Measurements from ENCODE around the gene DYNLRB1. TPM values are rescaled to one million over a fixed set of nuclear protein-coding genes. Genes with fewer than 3 reads are reported as not detected.

DYNLRB1 gene
- total RNA-seq, 4 donors from 2014 or later = 158 to 258 (median 209) TPM

DNA sequence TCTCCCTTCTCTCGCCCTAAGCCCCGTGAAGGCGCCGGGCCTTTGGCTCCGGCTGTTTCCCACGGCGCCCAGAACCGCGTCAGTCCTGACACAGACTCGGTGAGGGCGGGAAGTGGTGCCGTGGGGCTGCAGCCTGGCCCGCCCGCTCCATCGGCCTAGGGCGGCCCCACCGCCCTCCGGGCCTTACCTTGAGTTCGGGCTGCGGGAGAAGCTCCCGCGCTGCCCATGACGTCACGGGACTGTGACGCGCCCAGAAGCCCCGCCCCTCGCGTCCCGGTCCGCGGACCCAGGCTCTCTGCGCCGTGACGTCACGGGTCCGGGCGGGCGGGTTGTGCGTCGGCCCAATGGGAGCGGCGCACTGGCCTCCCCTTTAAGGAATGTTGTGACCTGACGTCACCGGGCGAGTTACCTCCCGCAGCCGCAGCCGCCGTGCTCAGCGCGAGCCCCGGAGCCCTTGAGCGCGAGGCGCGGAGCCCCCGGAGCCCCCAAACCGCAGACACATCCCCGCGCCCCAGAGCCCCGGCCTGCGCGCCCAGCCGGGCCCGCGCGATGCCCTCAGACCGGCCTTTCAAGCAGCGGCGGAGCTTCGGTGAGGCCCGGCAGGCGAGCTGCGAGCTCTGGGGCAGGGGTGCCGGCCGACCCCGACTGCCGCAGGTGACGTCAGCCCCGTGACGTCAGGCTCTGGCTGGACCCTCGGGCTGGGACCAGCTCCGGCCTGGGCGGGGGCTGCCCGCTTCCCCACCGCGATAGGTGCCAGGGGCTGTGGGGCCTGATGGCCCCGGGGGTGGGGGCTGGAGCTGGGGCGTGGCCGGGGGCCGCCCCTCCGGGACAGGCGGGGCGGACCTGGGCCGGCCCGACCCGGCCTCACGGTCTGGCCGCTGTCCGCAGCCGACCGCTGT, 42.3 kb downstream of the DYNLRB1 start, which contains the start of gene MAP1LC3A:
MAP1LC3A (plus strand) TSS at position 399 of the 899 bp plus-strand sequence; CDS start at position 550, 151 bp downstream.
- WGBS, 2 donors (ENCODE audit: low coverage in 1 of 2) = 0% methylated on average over 16 of the region's 103 CpGs; no CpG with 5 or more reads in 1 of the 2 donors
- Histone ChIP-seq H3K9me3 (no peaks in the 10 kb centered on the region), H3K27ac (peak within 1 kb of the TSS; percentile 96 to 100 (median 99)), H3K36me3 (no peaks in the 10 kb centered on the region), H3K4me3 (peak within 1 kb of the TSS; percentile 82 to 97), H3K27me3 (no peaks in the 10 kb centered on the region), H3K4me1 (peaks cover 0 to 35% (median 0%) of the 10 kb centered on the region in 3 donors)
- peak; percentile 97 for ATAC-seq
- TF ChIP-seq CTCF (IDR thresholded peaks at IDR 0.05) = peak in 1 of 4 experiments; percentile 6
- TF ChIP-seq EP300 (IDR thresholded peaks at IDR 0.05) = no peak
- peak; percentile 75 for TF ChIP-seq POLR2AphosphoS5 (IDR thresholded peaks at IDR 0.05)
- peak; percentile 78 to 84 for TF ChIP-seq POLR2A (IDR thresholded peaks at IDR 0.05)

DNA sequence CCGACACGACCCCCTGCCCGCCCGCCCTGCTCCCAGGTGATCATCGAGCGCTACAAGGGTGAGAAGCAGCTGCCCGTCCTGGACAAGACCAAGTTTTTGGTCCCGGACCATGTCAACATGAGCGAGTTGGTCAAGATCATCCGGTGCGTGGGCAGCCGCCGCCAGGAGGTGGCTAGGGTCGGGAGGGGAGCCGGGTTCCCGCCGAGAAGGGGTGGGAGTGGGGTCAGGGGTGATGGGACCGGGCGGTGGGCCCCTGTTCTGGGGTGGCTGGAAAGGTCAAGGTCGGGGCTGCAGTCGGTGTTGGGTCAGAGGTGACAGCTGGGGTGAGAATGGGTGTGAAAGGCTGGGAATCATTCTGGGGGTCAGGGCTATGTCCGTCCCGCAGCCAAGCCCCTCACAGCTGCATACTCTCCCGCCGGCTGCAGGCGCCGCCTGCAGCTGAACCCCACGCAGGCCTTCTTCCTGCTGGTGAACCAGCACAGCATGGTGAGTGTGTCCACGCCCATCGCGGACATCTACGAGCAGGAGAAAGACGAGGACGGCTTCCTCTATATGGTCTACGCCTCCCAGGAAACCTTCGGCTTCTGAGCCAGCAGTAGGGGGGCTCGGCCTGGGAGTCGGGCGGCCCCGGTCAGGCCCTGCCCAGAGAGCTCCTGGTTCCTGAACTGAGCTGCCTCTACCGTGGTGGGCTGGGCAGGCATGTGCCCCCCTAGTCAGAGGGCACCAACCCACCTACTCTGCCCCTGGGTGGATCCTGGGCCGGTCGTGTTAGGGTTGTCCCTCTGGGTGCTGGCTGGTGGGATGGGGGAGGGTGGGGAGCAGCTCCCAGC, 43.3 kb downstream of the DYNLRB1 start:
- WGBS, 2 donors (ENCODE audit: low coverage in 1 of 2) = no CpG with 5 or more reads among the region's 43 CpGs
- Histone ChIP-seq H3K4me3 (peak overlapping the region; percentile 82 to 97), H3K4me1 (peaks cover 0 to 29% (median 0%) of the 10 kb centered on the region in 3 donors), H3K27me3 (no peaks in the 10 kb centered on the region), H3K36me3 (peaks cover 0 to 2% of the 10 kb centered on the region in 2 donors), H3K9me3 (no peaks in the 10 kb centered on the region), H3K27ac (peak overlapping the region; percentile 96 to 100 (median 99))
- no peak for ATAC-seq
- TF ChIP-seq CTCF (IDR thresholded peaks at IDR 0.05) (peak in 1 of 4 experiments; percentile 6), POLR2A (IDR thresholded peaks at IDR 0.05) (no peak), EP300 (IDR thresholded peaks at IDR 0.05) (no peak), POLR2AphosphoS5 (IDR thresholded peaks at IDR 0.05) (no peak)

GRCh38 chr20:34560141-34560523, 43.9 kb downstream of the DYNLRB1 start:
- ATAC-seq = no peak
- Histone ChIP-seq H3K9me3 (no peaks in the 10 kb centered on the region), H3K27me3 (no peaks in the 10 kb centered on the region), H3K4me1 (peaks cover 0 to 29% (median 0%) of the 10 kb centered on the region in 3 donors), H3K36me3 (peaks cover 0 to 8% of the 10 kb centered on the region in 2 donors), H3K27ac (peak overlapping the region in 3 of 4 donors; percentile 99 to 100 (median 99)), H3K4me3 (peak overlapping the region in 1 of 2 donors; percentile 97)
- TF ChIP-seq POLR2AphosphoS5 (IDR thresholded peaks at IDR 0.05) (no peak), CTCF (IDR thresholded peaks at IDR 0.05) (no peak), POLR2A (IDR thresholded peaks at IDR 0.05) (no peak), EP300 (IDR thresholded peaks at IDR 0.05) (no peak)
- WGBS, 2 donors (ENCODE audit: low coverage in 1 of 2) = 63% methylated on average over 2 of the region's 12 CpGs; no CpG with 5 or more reads in 1 of the 2 donors

DNA sequence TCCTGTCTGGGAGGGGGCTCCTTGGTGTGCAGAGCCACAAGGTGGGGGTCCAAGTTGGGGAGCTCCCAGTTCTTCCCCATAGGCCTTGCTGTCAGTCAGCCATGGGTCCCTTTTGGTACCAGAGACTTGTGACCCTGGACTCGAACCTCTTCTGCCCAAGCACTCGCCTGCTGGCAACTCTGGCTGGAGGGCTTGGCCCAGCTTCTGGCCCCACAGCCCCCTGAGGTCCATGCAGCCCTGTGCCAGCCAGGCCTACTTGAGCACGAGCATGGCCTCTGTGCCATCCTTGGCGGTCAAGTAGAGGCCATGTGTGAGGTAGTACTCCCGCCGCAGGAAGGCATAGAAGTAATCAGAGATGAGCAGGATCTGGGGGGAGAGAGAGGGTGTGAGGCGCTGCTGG, 44.4 kb downstream of the DYNLRB1 start:
- H3K4me3 ChIP-seq = no peak overlapping the region
- TF ChIP-seq CTCF (IDR thresholded peaks at IDR 0.05) (no peak), EP300 (IDR thresholded peaks at IDR 0.05) (no peak), POLR2A (IDR thresholded peaks at IDR 0.05) (no peak), POLR2AphosphoS5 (IDR thresholded peaks at IDR 0.05) (no peak)
- no peaks in the 10 kb centered on the region for H3K27me3 ChIP-seq
- H3K27ac ChIP-seq = peak overlapping the region in 3 of 4 donors; percentile 99 to 100 (median 99)
- peaks cover 0 to 8% of the 10 kb centered on the region in 2 donors for H3K36me3 ChIP-seq
- no peaks in the 10 kb centered on the region for H3K9me3 ChIP-seq
- peaks cover 0 to 29% (median 0%) of the 10 kb centered on the region in 3 donors for H3K4me1 ChIP-seq
- no peak for ATAC-seq
- WGBS, 2 donors (ENCODE audit: low coverage in 1 of 2) = 90% methylated on average over 2 of the region's 7 CpGs; no CpG with 5 or more reads in 1 of the 2 donors
